PC-9 (cell line): ENCODE measurements around the gene OLFM4.

Experiments
- CTCF ChIP-seq: fragments of 200-600 bp; sonication (generic); conservative IDR thresholded peaks from 2 replicates; pipeline ENCODE4 v1.6.1; 2017; ENCODE audit warnings: mixed run types, antibody characterized with exemption, mild to moderate bottlenecking, moderate library complexity
- EZH2 ChIP-seq: fragments of 200-600 bp; sonication (generic); IDR thresholded peaks from 2 replicates; pipeline ENCODE4 v1.8.0; 2017; ENCODE audit warnings: antibody characterized with exemption, low read depth

GRCh38 chr13:53058065-53058679, 29.6 kb downstream of the OLFM4 start:
- no peak for TF ChIP-seq CTCF
- no peak for TF ChIP-seq EZH2
